Ectodermal cell (in vitro differentiated cells): Measurements from ENCODE around the gene SLC26A4.

Source experiments
- H3K27ac ChIP-seq: 2 replicates; pipeline ENCODE4 v1.7.0; 2013; ENCODE audit warnings: mild to moderate bottlenecking, low read depth, low read length; ENCODE audit not compliant: insufficient read depth, poor library complexity, severe bottlenecking
- H3K27me3 ChIP-seq: 2 replicates; pipeline ENCODE4 v1.7.0; 2013; ENCODE audit warnings: mild to moderate bottlenecking, low read length; ENCODE audit not compliant: insufficient read depth, control insufficient read depth, poor library complexity, severe bottlenecking
- H3K36me3 ChIP-seq: one replicate; pipeline ENCODE4 v1.7.0; 2013; ENCODE audit warnings: low read length; ENCODE audit not compliant: control insufficient read depth, insufficient read depth
- H3K4me1 ChIP-seq: one replicate; pipeline ENCODE4 v1.7.0; 2013; ENCODE audit warnings: low read length; ENCODE audit not compliant: control insufficient read depth, insufficient read depth
- H3K4me3 ChIP-seq: 2 replicates; pipeline ENCODE4 v1.7.0; 2013; ENCODE audit warnings: low read depth, low read length, control low read depth; ENCODE audit not compliant: insufficient read depth
- H3K9me3 ChIP-seq: 2 replicates; pipeline ENCODE4 v1.7.0; 2013; ENCODE audit warnings: mild to moderate bottlenecking, low read length, moderate library complexity; ENCODE audit not compliant: control insufficient read depth
- WGBS, 2 experiments: methylation state at CpG; one replicate each; pipeline ENCODE4 v1.1.7; 2013; ENCODE audit warnings: missing lambda C conversion rate in 2 of 2; 5-methylcytosine and 5-hydroxymethylcytosine counted together

The SLC26A4 gene

DNA sequence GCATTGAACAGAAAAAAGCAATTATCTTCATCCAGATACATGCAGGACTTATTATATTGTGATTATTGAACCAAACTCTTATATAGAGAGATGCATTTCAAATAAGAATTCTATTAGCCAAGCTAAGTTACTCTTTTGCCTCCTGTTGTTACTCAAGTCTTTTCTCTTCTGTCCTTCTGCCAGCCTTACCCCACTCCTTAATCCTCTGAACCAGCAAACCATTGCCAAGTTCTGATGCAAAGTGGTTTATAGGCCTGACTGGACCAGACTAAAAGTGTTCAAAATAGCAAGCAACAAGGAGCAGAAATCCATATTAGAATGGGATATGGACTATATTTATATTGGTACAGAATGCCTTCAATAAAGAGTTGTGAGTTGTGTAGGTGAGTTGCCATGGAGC, 2.2 kb upstream of the SLC26A4 start:
- H3K36me3 ChIP-seq = no peaks in the 10 kb centered on the region
- H3K4me1 ChIP-seq = peaks cover 7% of the 10 kb centered on the region
- H3K9me3 ChIP-seq = no peaks in the 10 kb centered on the region
- no peak overlapping the region for H3K4me3 ChIP-seq
- H3K27me3 ChIP-seq = peaks cover 59% of the 10 kb centered on the region
- H3K27ac ChIP-seq = no peak overlapping the region

DNA sequence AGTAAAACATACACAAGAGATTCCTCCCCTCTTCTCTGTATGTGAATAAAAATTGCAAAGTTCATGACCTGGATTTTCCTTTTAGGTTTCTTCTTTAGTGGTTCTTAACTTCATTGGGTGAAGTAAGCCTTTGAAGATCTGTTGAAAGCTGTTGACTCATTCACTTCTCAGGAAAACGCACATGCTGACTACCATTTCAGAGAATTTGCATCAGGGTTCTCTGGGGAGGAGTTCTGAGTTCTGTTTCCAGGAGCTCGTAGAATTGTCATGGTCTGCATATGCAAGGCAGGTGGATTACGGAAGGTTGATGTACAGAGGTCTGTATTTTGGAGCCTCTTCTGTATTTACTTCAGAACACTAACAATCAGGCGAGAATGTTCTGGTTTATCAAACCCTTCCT, 962 bp upstream of the SLC26A4 start:
- 51 to 52% methylated on average over 4 of the region's 4 CpGs for WGBS, 2 experiments
- peaks cover 68% of the 10 kb centered on the region for H3K27me3 ChIP-seq

GRCh38 chr7:107661081-107661864, 645 bp downstream of the SLC26A4 start:
- H3K27ac ChIP-seq = no peak overlapping the region
- peaks cover 72% of the 10 kb centered on the region for H3K27me3 ChIP-seq
- H3K9me3 ChIP-seq = no peaks in the 10 kb centered on the region
- whole genome bisulfite sequencing, 2 experiments = 1% methylated on average over 73 of the region's 73 CpGs
- peak overlapping the region; percentile 42 for H3K4me3 ChIP-seq
- no peaks in the 10 kb centered on the region for H3K36me3 ChIP-seq
- peaks cover 7% of the 10 kb centered on the region for H3K4me1 ChIP-seq

More for the DNA sequence above, 962 bp upstream of the SLC26A4 start:
- H3K4me3 ChIP-seq = no peak overlapping the region
- H3K36me3 ChIP-seq = no peaks in the 10 kb centered on the region
- peaks cover 7% of the 10 kb centered on the region for H3K4me1 ChIP-seq
- no peaks in the 10 kb centered on the region for H3K9me3 ChIP-seq
- no peak overlapping the region for H3K27ac ChIP-seq

GRCh38 chr7:107661865-107662379, 1.3 kb downstream of the SLC26A4 start:
- H3K36me3 ChIP-seq = no peaks in the 10 kb centered on the region
- H3K9me3 ChIP-seq = no peaks in the 10 kb centered on the region
- peak overlapping the region; percentile 42 for H3K4me3 ChIP-seq
- H3K27ac ChIP-seq = no peak overlapping the region
- 7 to 10% methylated on average over 19 to 20 of the region's 20 CpGs for WGBS, 2 experiments
- peaks cover 72% of the 10 kb centered on the region for H3K27me3 ChIP-seq
- peaks cover 7% of the 10 kb centered on the region for H3K4me1 ChIP-seq

DNA sequence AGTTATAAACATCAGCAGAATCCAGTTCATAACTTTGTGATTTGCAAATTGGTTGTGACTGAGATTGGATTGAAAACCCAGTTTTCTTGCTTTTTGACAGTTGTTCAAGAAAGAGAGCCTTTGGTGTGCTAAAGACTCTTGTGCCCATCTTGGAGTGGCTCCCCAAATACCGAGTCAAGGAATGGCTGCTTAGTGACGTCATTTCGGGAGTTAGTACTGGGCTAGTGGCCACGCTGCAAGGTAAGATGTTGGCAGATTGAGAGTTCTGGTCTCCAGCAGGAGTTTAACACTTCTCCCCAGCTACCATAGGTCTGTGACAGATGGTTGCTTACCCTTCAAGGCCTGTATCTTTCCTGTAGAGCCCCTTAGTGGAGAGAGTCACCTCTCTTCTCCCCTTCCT, 2.6 kb downstream of the SLC26A4 start:
- WGBS, 2 experiments = 77 to 88% methylated on average over 4 of the region's 4 CpGs
- Histone ChIP-seq H3K27ac (no peak overlapping the region), H3K4me1 (peaks cover 7% of the 10 kb centered on the region), H3K27me3 (peaks cover 65% of the 10 kb centered on the region), H3K4me3 (no peak overlapping the region), H3K9me3 (no peaks in the 10 kb centered on the region), H3K36me3 (no peaks in the 10 kb centered on the region)

- no peak overlapping the region for H3K4me3 ChIP-seq
- no peak overlapping the region for H3K27ac ChIP-seq
- no peaks in the 10 kb centered on the region for H3K4me1 ChIP-seq
- no peaks in the 10 kb centered on the region for H3K36me3 ChIP-seq
- H3K9me3 ChIP-seq = no peaks in the 10 kb centered on the region
- WGBS, 2 experiments = 60 to 100% methylated on average over 1 of the region's 1 CpG
- H3K27me3 ChIP-seq = peaks cover 29% of the 10 kb centered on the region
These were observed 6.2 kb downstream of the SLC26A4 start for GRCh38 chr7:107666790-107667189.

DNA sequence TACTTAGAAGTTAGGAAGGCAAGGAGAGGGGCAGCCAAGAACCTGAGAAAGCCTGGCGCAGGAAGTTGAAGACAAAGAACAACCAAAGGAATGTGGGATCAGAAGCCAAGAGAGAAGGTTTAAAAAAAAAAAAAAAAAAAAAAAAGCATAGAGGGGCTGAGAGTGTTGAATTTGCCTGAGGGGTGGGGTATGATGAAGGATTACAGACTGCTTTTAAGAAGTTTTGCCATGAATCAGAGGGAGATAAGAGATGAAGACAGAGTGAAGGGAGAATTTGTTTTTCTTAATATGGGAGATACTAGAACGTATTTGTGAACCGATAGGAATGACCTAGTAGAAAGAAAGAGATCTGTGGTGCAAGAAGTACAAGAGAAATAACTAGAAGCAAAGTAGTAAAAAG, 6.7 kb downstream of the SLC26A4 start:
- H3K27ac ChIP-seq = no peak overlapping the region
- 90 to 92% methylated on average over 3 of the region's 3 CpGs for WGBS, 2 experiments
- H3K27me3 ChIP-seq = peaks cover 23% of the 10 kb centered on the region

GRCh38 chr7:107668296-107668695, 7.7 kb downstream of the SLC26A4 start:
- Histone ChIP-seq H3K9me3 (no peaks in the 10 kb centered on the region), H3K27ac (no peak overlapping the region), H3K27me3 (peaks cover 14% of the 10 kb centered on the region), H3K36me3 (no peaks in the 10 kb centered on the region), H3K4me3 (no peak overlapping the region), H3K4me1 (no peaks in the 10 kb centered on the region)
- 89 to 94% methylated on average over 3 of the region's 4 CpGs for WGBS, 2 experiments

More for the DNA sequence above, 6.7 kb downstream of the SLC26A4 start:
- Histone ChIP-seq H3K9me3 (no peaks in the 10 kb centered on the region), H3K4me3 (no peak overlapping the region), H3K4me1 (no peaks in the 10 kb centered on the region), H3K36me3 (no peaks in the 10 kb centered on the region)

DNA sequence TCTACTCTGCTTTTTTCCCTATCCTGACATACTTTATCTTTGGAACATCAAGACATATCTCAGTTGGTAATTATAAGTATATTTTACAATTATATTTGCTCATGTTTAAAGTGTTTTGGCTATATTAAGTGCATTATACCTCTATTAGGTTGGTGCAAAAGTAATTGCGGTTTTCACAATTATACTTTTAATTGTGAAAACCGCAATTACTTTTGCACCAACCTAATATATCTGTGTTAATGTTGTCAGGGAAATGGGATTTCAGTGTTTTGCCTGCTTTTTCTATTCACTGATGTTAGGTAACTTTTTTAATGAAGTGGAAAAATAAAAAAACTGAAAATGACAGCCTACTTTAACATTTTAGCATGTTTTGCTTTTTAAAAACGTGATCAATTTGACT, 11.6 kb downstream of the SLC26A4 start:
- 86 to 93% methylated on average over 1 to 3 of the region's 3 CpGs for WGBS, 2 experiments
- H3K27me3 ChIP-seq = no peaks in the 10 kb centered on the region
- H3K9me3 ChIP-seq = no peaks in the 10 kb centered on the region
- H3K36me3 ChIP-seq = no peaks in the 10 kb centered on the region
- no peaks in the 10 kb centered on the region for H3K4me1 ChIP-seq
- H3K4me3 ChIP-seq = no peak overlapping the region
- H3K27ac ChIP-seq = no peak overlapping the region

GRCh38 chr7:107676249-107676648, 15.6 kb downstream of the SLC26A4 start:
- H3K27me3 ChIP-seq = no peaks in the 10 kb centered on the region
- H3K27ac ChIP-seq = no peak overlapping the region
- WGBS, 2 experiments = 85% methylated on average over 2 of the region's 2 CpGs; no CpG with 5 or more reads in 1 of the 2 experiments
- H3K9me3 ChIP-seq = no peaks in the 10 kb centered on the region
- no peak overlapping the region for H3K4me3 ChIP-seq
- no peaks in the 10 kb centered on the region for H3K36me3 ChIP-seq
- no peaks in the 10 kb centered on the region for H3K4me1 ChIP-seq
